Astrocyte of the cerebellum (primary cell): ENCODE measurements around the gene MPEG1.

Experiments used
- DNase-seq: peaks from one replicate; pipeline ENCODE4 v3.0.0-alpha.2; 2011; ENCODE audit warnings: low read depth
- H3K4me3 ChIP-seq: 2 replicates; pipeline ENCODE4 v1.5.1; 2011; ENCODE audit warnings: mild to moderate bottlenecking, low read depth, low read length, moderate library complexity
- in situ Hi-C: cut with HindIII; loops from 2 replicates; pipeline ENCODE4 v1.10.0; 2017; ENCODE audit warnings: low sequenced_read_pairs
- TF ChIP-seq, protein P1 (sequence below): IDR thresholded peaks from 2 replicates; pipeline ENCODE4 v1.5.1; 2012; ENCODE audit warnings: low read length, low read depth, moderate library complexity, mild to moderate bottlenecking; ENCODE audit errors: missing control alignments

MPEG1 gene

DNA sequence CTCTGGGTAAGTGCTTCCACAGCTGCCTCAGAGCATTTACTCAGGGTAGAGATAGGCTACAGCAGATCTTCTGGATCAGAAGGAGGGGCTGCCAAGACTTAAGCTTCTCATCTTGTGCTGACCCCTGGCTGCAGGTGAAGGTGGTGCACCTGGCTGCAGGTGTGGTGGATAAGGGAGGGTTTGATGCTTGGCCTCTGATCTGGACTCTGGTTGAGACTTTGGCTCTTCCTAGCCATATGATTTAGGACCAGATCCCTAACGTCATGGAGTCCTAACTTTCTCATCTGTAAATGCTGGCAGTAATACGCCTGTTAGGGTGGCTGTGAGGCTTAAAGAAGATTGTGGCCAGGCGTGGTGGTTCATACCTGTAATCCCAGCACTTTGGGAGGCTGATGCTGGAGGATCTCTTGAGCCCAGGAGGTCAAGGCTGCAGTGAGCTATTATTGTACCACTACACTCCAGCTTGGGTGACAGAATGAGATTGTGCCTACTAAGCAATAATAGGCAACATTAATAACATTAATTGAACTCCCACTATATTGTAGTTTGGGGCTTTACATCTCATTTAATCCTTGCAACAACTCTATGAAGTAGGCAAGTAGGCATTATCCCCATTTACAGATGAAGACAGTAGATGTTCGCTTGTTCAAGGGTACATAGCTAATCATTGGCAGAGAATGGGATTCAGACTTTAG, 30.1 kb downstream of the MPEG1 start:
- TF ChIP-seq, protein P1, sequence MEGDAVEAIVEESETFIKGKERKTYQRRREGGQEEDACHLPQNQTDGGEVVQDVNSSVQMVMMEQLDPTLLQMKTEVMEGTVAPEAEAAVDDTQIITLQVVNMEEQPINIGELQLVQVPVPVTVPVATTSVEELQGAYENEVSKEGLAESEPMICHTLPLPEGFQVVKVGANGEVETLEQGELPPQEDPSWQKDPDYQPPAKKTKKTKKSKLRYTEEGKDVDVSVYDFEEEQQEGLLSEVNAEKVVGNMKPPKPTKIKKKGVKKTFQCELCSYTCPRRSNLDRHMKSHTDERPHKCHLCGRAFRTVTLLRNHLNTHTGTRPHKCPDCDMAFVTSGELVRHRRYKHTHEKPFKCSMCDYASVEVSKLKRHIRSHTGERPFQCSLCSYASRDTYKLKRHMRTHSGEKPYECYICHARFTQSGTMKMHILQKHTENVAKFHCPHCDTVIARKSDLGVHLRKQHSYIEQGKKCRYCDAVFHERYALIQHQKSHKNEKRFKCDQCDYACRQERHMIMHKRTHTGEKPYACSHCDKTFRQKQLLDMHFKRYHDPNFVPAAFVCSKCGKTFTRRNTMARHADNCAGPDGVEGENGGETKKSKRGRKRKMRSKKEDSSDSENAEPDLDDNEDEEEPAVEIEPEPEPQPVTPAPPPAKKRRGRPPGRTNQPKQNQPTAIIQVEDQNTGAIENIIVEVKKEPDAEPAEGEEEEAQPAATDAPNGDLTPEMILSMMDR: peak; percentile 3
- no peak overlapping the region for H3K4me3 ChIP-seq
- in situ Hi-C loops: no loop called here
- DNase-seq: no peak

DNA sequence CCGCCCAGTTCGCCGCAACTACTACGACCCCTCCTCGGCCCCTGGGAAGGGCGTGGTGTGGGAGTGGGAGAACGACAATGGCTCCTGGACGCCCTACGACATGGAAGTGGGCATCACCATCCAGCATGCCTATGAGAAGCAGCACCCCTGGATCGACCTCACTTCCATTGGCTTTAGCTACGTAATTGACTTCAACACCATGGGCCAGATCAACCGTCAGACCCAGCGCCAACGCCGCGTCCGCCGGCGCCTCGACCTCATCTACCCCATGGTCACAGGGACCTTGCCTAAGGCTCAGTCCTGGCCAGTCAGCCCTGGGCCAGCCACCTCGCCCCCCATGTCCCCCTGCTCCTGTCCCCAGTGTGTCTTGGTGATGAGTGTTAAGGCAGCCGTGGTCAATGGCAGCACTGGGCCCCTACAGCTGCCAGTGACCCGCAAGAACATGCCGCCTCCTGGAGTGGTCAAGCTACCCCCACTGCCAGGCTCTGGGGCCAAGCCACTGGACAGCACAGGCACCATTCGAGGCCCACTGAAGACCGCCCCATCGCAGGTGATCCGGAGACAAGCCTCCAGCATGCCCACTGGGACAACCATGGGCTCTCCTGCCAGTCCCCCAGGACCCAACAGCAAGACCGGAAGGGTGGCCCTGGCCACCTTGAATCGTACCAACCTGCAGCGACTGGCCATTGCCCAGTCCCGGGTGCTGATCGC, 30.8 kb downstream of the MPEG1 start:
- no peak for DNase-seq
- in situ Hi-C loops: no loop called here
- TF ChIP-seq, protein P1: no peak
- H3K4me3 ChIP-seq: no peak overlapping the region

DNA sequence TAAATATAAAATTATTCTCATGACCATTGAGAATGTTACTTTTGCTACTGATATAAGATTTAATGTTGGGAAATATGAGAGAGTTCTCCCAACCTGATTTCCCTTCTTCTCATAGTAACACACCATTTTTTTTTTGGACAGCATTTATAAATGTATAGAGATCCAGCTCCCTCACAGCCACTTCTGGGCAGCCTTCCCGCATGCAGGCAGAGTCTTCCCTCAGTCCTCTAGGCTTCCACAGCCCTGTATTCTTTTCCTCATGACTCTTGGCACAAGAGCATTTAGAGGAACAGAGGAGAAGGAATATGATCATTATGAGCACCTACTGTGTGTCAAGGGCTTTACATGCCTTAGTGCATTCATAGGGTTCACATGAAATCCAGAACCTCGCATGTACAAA, 31.8 kb downstream of the MPEG1 start:
- H3K4me3 ChIP-seq: no peak overlapping the region
- no peak for DNase-seq
- in situ Hi-C loops: no loop called here
- TF ChIP-seq, protein P1: no peak

DNA sequence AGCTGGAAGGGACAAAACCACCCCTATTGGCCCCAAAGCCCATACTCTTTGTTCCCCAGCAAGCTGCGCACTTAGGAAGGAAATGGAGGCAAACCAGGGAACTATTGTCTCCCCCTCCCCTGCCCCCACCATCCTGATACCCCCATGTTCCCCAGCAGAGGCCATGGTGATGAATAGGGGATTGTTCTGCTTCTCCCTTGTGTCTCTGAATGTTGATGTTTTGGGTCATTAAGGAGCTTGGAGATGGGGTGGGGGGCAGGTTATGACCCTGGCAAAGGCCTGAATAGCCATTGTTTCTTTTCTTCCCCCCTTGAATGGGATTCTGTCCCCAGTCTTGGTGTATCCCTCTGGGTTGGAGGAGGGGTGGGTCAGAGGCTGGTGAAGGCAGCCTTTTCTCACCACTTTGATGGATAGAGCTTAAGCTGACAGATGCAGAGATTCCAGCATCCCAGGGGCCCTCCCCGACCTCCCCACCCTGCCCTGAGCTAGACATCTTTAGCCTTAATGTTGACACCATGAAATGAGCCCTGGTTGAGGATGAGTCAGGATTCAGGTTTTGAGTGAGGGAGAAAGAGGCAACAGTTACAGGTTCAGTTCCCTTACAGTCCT, 32.5 kb downstream of the MPEG1 start:
- TF ChIP-seq, protein P1: no peak
- no peak for DNase-seq
- in situ Hi-C loops: no loop called here
- H3K4me3 ChIP-seq: no peak overlapping the region

DNA sequence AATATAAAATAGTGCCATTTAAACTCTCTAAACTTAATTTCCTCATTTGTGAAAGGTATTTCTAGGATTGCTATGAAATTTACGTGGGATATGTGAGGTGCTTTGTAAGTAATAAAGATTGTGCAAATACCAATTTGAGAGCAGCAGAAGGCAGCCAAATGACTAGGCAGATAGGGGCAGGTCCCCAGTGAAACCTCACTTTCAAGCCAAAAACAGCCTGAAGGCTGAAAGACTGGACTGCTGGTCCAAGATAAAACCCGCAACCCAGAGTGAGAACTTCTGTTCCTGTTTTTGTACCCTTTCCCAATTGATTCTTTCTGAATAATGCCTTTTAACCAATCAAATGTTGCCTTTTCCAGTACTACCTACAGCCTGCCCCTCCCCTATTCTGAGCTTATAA, 33.6 kb downstream of the MPEG1 start:
- in situ Hi-C loops: no loop called here
- DNase-seq: no peak
- TF ChIP-seq, protein P1: no peak
- H3K4me3 ChIP-seq: no peak overlapping the region

DNA sequence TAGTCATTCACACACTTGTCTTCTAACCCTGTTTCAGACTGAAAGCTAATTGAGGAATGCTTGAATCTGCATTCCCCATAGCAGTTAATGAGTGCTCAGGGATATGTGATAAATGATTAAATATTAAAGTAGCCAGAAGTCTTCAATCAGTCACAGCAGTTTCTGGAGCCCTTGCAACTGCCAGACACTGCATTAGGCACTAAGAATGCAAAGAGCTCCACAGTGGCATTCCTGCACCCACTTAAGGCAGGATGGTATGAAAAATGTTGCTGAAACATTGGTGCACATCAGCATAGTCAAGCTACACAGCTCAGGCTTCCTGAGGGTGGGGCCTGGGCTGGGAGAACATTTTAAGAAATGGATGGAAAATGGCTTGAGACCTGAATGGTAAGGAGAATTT, 34.3 kb downstream of the MPEG1 start:
- DNase-seq: no peak
- no peak overlapping the region for H3K4me3 ChIP-seq
- in situ Hi-C loops: no loop called here
- TF ChIP-seq, protein P1: no peak
